NCI-H128 (cell line): ENCODE data around the gene MEGF6.

Experiments
- DNase-seq: peaks from one replicate; lab custom pipeline; 2025; ENCODE audit not compliant: unreplicated experiment; lab: John Stamatoyannopoulos, UW

MEGF6 gene

DNA sequence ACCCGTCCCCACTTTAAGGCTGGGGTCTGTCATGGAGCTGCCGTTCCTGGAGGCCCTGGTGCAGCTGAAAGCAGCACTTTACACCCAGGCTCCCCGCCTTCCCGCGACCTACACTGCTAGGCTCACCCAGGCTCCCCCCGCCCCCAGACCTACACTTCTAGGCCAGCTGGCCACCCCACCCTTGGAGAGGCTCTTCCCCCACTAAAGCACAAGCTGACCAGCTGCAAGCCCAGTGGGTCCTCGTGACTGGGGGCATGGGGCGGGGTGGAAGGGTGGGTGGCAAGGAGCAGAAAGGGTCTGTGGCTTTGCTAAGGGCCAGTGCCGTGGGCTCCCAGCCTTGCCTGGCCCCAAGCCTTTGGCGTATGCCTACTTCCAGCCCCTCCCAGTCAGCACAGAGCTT is 166.6 kb downstream of the MEGF6 start:
- DNase-seq, result no peak

DNA sequence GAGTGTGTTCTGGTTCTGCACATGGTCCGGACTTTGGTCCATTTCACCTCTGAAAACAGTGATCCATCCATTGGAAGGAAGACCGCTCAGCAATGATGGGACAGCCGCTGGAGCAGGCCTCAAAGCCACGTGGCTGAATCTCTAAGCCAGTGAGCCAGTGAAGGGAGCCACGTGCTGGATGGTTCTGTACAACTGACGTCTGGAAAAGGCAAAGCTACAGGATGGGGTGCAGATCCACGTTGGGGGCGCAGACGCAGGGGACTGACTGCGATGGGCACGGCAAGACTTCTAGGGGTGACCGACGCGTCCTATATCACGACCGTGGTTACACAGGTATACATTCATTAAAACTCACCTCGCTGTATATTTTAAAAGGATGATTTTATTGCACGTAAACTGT is 167.0 kb downstream of the MEGF6 start:
- no peak for DNase-seq

DNA sequence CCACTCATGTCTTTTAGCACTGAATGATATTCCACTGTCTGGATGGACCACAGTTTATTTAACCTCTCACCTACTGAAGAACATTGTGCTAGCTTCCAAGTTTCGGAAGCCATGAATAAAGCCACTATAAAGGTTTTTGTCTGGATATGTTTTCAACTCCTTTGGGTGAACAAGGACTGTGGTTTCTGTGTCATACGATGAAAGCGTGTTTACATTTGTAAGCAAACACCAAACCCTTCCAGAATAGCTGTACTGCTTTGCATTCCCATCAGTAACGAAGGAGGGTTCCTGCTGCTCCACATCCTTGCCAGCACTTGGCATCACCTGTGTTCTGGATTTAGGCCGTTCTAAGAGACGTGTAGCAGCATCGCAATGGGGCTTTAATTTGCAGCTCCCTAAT is 167.5 kb downstream of the MEGF6 start:
- no peak for DNase-seq

DNA sequence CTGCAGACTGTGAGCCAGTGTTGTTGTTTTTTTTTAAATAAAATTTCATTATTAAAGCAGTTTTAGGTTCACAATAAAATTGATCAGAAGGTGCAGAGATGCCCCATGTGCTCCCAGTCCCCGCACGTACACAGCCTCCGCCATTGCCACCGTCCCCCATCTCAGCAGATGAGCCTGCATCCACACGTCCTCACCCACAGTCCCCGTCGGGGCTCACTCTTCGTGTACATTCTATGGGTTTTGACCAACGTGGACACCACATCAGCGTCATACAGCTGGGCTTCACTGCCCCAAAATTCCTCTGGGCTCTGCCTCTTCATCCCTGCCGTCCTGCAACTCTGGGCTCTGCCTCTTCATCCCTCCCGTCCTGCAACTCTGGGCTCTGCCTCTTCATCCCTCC is 168.4 kb downstream of the MEGF6 start:
- no peak for DNase-seq

DNA sequence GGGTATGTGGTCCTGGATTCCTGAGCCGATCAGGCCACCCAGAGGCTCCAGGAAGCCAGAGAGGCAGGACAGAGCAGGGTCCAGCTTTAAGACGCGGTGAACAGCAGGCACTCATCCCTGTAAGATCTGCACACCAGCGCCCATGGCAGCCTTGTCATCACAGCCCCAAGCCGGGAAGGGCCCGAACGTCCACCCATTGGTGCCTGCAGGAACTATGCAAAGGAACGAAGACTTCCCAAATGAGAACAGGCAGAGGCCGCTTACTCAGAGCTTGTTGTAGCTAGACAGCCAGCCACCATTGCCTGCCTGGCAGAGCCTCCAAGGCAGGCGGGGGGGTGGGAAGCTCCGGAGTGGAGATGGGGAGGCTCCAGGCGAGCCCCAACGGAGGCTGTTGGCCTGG is 169.0 kb downstream of the MEGF6 start:
- no peak for DNase-seq

DNA sequence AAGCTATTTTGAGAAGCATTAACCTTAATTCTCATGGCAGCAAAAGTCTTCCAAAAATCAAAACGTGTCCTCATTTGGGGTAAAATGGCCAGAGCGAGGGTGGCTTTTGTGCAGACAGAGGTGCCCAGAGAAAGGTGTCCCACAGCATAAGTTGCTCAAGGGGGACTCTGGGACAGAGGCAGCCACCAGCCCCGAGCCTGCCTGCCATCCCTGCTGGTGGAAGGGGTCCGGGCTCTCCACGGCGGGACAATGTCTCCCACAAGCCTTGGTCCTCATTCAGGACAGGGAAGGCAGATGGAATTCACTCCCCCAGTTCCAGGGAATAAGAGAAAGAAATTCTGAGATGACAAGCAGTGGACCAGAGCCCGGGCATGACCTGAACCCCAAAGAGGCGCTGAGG is 169.4 kb downstream of the MEGF6 start:
- DNase-seq, result no peak

DNA sequence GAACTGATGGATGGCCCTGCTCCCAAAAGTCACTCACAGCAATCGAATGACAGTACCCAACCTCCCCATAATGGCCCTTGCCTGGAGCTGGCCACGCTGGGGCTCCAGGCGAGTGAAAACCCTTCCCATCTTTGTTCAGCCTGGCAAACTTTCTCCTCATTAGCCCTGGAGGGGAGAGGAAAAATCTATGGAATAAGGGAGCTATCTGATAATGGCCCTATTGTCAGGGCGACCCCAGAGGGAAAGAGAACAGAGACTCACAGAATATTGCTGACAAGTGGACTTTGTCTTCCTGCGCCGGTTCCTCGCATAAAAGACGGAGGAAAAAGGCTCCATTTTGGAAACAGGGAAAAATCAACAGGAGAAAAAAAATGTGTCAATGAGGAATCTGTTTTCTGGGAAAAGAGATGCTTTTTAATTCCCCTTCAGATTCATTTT is 169.9 kb downstream of the MEGF6 start:
- no peak for DNase-seq

DNA sequence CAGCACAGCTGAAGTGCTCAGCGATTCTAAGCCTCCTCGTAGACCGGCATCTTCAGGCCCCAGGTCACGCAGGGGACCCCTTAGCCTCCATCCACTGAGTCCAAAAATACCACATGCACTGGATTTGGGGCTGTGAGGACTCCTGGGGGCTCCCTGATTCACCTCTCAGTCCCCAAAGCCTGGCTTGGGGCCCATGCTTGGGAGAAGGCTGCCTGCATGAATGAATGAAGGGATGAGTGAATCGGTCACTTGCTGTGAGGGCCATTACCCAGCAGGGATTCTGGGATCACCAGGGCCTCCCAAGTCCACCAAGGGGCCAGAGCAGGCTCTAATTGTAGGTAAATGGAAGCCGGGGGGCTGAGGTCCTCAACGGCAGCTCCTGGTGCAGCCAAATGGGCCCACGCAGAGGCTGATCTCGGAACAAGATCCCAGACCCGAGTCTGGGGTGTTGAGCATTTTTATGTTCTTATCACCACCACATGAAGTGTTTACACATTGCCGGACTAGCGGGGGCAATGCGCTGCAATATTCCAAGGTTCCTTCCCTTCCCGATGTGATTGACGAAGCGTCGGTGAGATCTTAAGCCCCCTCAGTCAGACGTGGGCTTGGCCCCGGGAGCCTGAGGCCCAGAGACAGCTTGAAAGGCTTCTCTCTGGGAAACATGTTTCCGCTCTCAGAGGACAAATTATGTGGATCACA is 170.4 kb downstream of the MEGF6 start:
- no peak for DNase-seq

DNA sequence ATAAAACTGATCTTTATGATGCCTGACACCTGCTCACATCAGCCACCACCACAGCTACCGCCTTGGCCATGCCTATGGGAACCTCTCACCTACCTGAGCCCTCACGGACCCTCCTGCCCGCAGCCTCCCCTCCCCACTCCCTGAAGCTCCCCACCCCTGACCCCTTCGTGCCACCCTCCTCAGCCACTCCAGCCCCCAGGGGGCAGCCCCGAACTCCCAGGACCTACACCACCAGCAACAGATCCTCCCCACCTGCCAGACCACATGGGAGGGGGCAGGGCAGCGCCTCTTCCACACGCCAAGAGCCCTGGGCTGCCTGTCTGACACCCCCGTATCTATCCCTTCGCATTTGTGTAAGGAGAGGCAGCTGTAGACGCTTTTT is 171.0 kb downstream of the MEGF6 start:
- DNase-seq, result no peak
